OCI-LY1 (cell line): Measurements from ENCODE around the gene TRMT61A.

Experiments used
- H2AFZ ChIP-seq: fragments of 200-600 bp; sonication (generic), shearing (Covaris generic); 2 replicates; pipeline ENCODE4 v1.6.0; 2014; ENCODE audit warnings: antibody characterized with exemption, mild to moderate bottlenecking, low read length
- H3F3A ChIP-seq: fragments of 200-600 bp; sonication (generic), shearing (Covaris generic); 2 replicates; pipeline ENCODE4 v1.6.0; 2014; ENCODE audit warnings: mild to moderate bottlenecking, antibody characterized with exemption, low read length, moderate library complexity; ENCODE audit not compliant: insufficient read depth
- H3K27ac ChIP-seq: fragments of 200-600 bp; sonication (generic); 2 replicates; pipeline ENCODE4 v1.5.1; 2014; ENCODE audit warnings: low read length, mixed run types, mild to moderate bottlenecking, low read depth; ENCODE audit not compliant: poor library complexity, severe bottlenecking
- H3K27me3 ChIP-seq: fragments of 200-600 bp; sonication (generic); 2 replicates; pipeline ENCODE4 v1.6.0; 2014; ENCODE audit warnings: antibody characterized with exemption, mild to moderate bottlenecking, low read length, moderate library complexity; ENCODE audit not compliant: insufficient read depth
- H3K36me3 ChIP-seq: fragments of 200-600 bp; sonication (generic); 2 replicates; pipeline ENCODE4 v1.6.1; 2014; ENCODE audit warnings: mild to moderate bottlenecking, antibody characterized with exemption, low read length, moderate library complexity, mixed read lengths; ENCODE audit not compliant: insufficient read depth
- H3K4me1 ChIP-seq: fragments of 200-600 bp; sonication (generic); 2 replicates; pipeline ENCODE4 v1.5.1; 2014; ENCODE audit warnings: mild to moderate bottlenecking, low read length, moderate library complexity; ENCODE audit not compliant: insufficient read depth, severe bottlenecking
- H3K4me2 ChIP-seq: fragments of 200-600 bp; sonication (generic), shearing (Covaris generic); 2 replicates; pipeline ENCODE4 v1.6.1; 2014; ENCODE audit warnings: low read length
- H3K4me3 ChIP-seq: fragments of 200-600 bp; sonication (generic); 2 replicates; pipeline ENCODE4 v1.5.1; 2014; ENCODE audit warnings: low read length, low read depth, mild to moderate bottlenecking, mixed read lengths; ENCODE audit not compliant: poor library complexity, severe bottlenecking
- H3K79me2 ChIP-seq: fragments of 200-600 bp; shearing (Covaris generic); 2 replicates; pipeline ENCODE4 v1.6.1; 2016; ENCODE audit warnings: mixed run types, low read length, mixed read lengths; ENCODE audit not compliant: insufficient read depth
- H3K9ac ChIP-seq: fragments of 200-600 bp; sonication (generic), shearing (Covaris generic); 2 replicates; pipeline ENCODE4 v1.6.1; 2014; ENCODE audit warnings: mild to moderate bottlenecking, low read length, mixed read lengths
- H3K9me2 ChIP-seq: fragments of 200-600 bp; sonication (generic), shearing (Covaris generic); 2 replicates; pipeline ENCODE4 v1.6.1; 2014; ENCODE audit warnings: low read depth, mild to moderate bottlenecking, low read length, mixed read lengths
- H3K9me3 ChIP-seq: fragments of 200-600 bp; shearing (Covaris generic); 2 replicates; pipeline ENCODE4 v1.6.1; 2014; ENCODE audit warnings: low read length, mixed read lengths
- H4K20me1 ChIP-seq: fragments of 200-600 bp; sonication (generic), shearing (Covaris generic); 2 replicates; pipeline ENCODE4 v1.6.0; 2016; ENCODE audit warnings: mild to moderate bottlenecking, low read length; ENCODE audit not compliant: insufficient read depth
- CTCF ChIP-seq: fragments of 200-600 bp; sonication (generic), shearing (Covaris generic); IDR thresholded peaks from 2 replicates; pipeline ENCODE4 v1.5.1; 2017; ENCODE audit warnings: mild to moderate bottlenecking, antibody characterized with exemption, low read length, moderate library complexity, mixed read lengths
- EZH2 ChIP-seq: fragments of 200-600 bp; sonication (generic), shearing (Covaris generic); IDR thresholded peaks from 2 replicates; pipeline ENCODE4 v1.8.0; 2017; ENCODE audit warnings: borderline replicate concordance, mixed run types, mild to moderate bottlenecking, antibody characterized with exemption, low read length, moderate library complexity, mixed read lengths

The TRMT61A gene

GRCh38 chr14:103556946-103557758, 28.2 kb downstream of the TRMT61A start:
- no peak overlapping the region for H3K4me3 ChIP-seq
- no peaks in the 10 kb centered on the region for H3K9me3 ChIP-seq
- no peak overlapping the region for H2AFZ ChIP-seq
- peaks cover 41% of the 10 kb centered on the region for H3K36me3 ChIP-seq
- H3K9ac ChIP-seq, result no peak overlapping the region
- H3F3A ChIP-seq, result no peaks in the 10 kb centered on the region
- H3K27me3 ChIP-seq, result no peaks in the 10 kb centered on the region
- H3K4me1 ChIP-seq, result peaks cover 20% of the 10 kb centered on the region
- no peaks in the 10 kb centered on the region for H3K9me2 ChIP-seq
- no peaks in the 10 kb centered on the region; the same call in 1 of the 2 replicates for H4K20me1 ChIP-seq
- peaks cover 46% of the 10 kb centered on the region for H3K79me2 ChIP-seq
- H3K4me2 ChIP-seq, result no peak overlapping the region
- H3K27ac ChIP-seq, result no peak overlapping the region
- TF ChIP-seq EZH2, result no peak
- TF ChIP-seq CTCF, result no peak

- Histone ChIP-seq H3F3A (no peaks in the 10 kb centered on the region), H3K9me3 (no peaks in the 10 kb centered on the region), H3K4me3 (no peak overlapping the region), H3K36me3 (peaks cover 41% of the 10 kb centered on the region), H4K20me1 (no peaks in the 10 kb centered on the region; the same call in 1 of the 2 replicates), H3K79me2 (peaks cover 50% of the 10 kb centered on the region), H3K9me2 (no peaks in the 10 kb centered on the region), H3K9ac (no peak overlapping the region), H3K4me1 (peaks cover 20% of the 10 kb centered on the region), H3K27me3 (no peaks in the 10 kb centered on the region), H2AFZ (no peak overlapping the region), H3K4me2 (no peak overlapping the region), H3K27ac (no peak overlapping the region)
- TF ChIP-seq CTCF (no peak), EZH2 (no peak)
Measured at GRCh38 chr14:103558071-103558882, 29.3 kb downstream of the TRMT61A start.

GRCh38 chr14:103559766-103560165, 30.8 kb downstream of the TRMT61A start:
- Histone ChIP-seq H3K9me2 (no peaks in the 10 kb centered on the region), H4K20me1 (no peaks in the 10 kb centered on the region; the same call in 1 of the 2 replicates), H3K36me3 (peaks cover 41% of the 10 kb centered on the region), H3K9ac (no peak overlapping the region), H3K4me2 (no peak overlapping the region), H3K27me3 (no peaks in the 10 kb centered on the region), H3K27ac (no peak overlapping the region), H3K79me2 (peaks cover 65% of the 10 kb centered on the region), H3F3A (no peaks in the 10 kb centered on the region), H3K4me3 (no peak overlapping the region), H3K4me1 (peaks cover 35% of the 10 kb centered on the region), H2AFZ (no peak overlapping the region), H3K9me3 (no peaks in the 10 kb centered on the region)
- TF ChIP-seq CTCF, result no peak
- no peak for TF ChIP-seq EZH2
